ENCODE results near the gene CPTP.
"Not testable (repeated sequence)": the region's sequence is repeated elsewhere in the genome, so short reads cannot be mapped to it uniquely, and the experiment has no call there.

CPTP gene

GRCh38 chr1:1307923-1308755 is 16.5 kb upstream of the CPTP start, which contains the start of the genes ACAP3 and PUSL1:
Gene ACAP3, minus strand, starts transcription at chr1:1307930. Its CDS starts 115 bp downstream, at chr1:1307815.
Gene PUSL1, plus strand, starts transcription at chr1:1308597. Its CDS starts 47 bp downstream, at chr1:1308644.
- H3K27ac Mint-ChIP-seq, result peak within 1 kb of the TSS; percentile 95
- H3K36me3 Mint-ChIP-seq (ENCODE audit: low read depth), result peaks cover 41% of the 10 kb centered on the region
- H3K4me1 Mint-ChIP-seq (ENCODE audit: low read depth), result peaks cover 33% of the 10 kb centered on the region
- H3K9me3 Mint-ChIP-seq, result no peaks in the 10 kb centered on the region
- H3K27me3 Mint-ChIP-seq, result no peaks in the 10 kb centered on the region
- peak; percentile 92 for DNase-seq
- peak within 1 kb of the TSS; percentile 85 for H3K4me3 Mint-ChIP-seq

GRCh38 chr1:1308756-1309250 is 15.8 kb upstream of the CPTP start:
- Mint-ChIP-seq H3K9me3 (no peaks in the 10 kb centered on the region), H3K4me1 (ENCODE audit: low read depth) (peaks cover 33% of the 10 kb centered on the region), H3K27ac (peak overlapping the region; percentile 92), H3K4me3 (peak overlapping the region; percentile 84), H3K27me3 (no peaks in the 10 kb centered on the region), H3K36me3 (ENCODE audit: low read depth) (peaks cover 48% of the 10 kb centered on the region)
- DNase-seq, result no peak

GRCh38 chr1:1309251-1310108 is 15.1 kb upstream of the CPTP start:
- Mint-ChIP-seq H3K27ac (peak overlapping the region; percentile 87), H3K36me3 (ENCODE audit: low read depth) (peaks cover 54% of the 10 kb centered on the region), H3K27me3 (no peaks in the 10 kb centered on the region), H3K4me3 (peak overlapping the region; percentile 84), H3K4me1 (ENCODE audit: low read depth) (peaks cover 32% of the 10 kb centered on the region), H3K9me3 (no peaks in the 10 kb centered on the region)
- DNase-seq, result peak; percentile 58

- Mint-ChIP-seq H3K4me3 (peak overlapping the region; percentile 84), H3K27me3 (no peaks in the 10 kb centered on the region), H3K36me3 (ENCODE audit: low read depth) (peaks cover 59% of the 10 kb centered on the region), H3K9me3 (no peaks in the 10 kb centered on the region), H3K27ac (peak overlapping the region; percentile 87), H3K4me1 (ENCODE audit: low read depth) (peaks cover 30% of the 10 kb centered on the region)
- no peak for DNase-seq
These were observed 14.6 kb upstream of the CPTP start for GRCh38 chr1:1310109-1310385.

GRCh38 chr1:1310476-1311053 is 14.0 kb upstream of the CPTP start:
- peak overlapping the region; percentile 87 for H3K27ac Mint-ChIP-seq
- peaks cover 63% of the 10 kb centered on the region for H3K36me3 Mint-ChIP-seq (ENCODE audit: low read depth)
- H3K4me3 Mint-ChIP-seq, result peak overlapping the region; percentile 38
- no peaks in the 10 kb centered on the region for H3K9me3 Mint-ChIP-seq
- DNase-seq, result no peak
- peaks cover 26% of the 10 kb centered on the region for H3K4me1 Mint-ChIP-seq (ENCODE audit: low read depth)
- H3K27me3 Mint-ChIP-seq, result no peaks in the 10 kb centered on the region

GRCh38 chr1:1311107-1312104 is 13.2 kb upstream of the CPTP start:
- Mint-ChIP-seq H3K9me3 (no peaks in the 10 kb centered on the region), H3K27ac (peak overlapping the region; percentile 50), H3K36me3 (ENCODE audit: low read depth) (peaks cover 70% of the 10 kb centered on the region), H3K27me3 (no peaks in the 10 kb centered on the region), H3K4me1 (ENCODE audit: low read depth) (peaks cover 19% of the 10 kb centered on the region), H3K4me3 (no peak overlapping the region)
- no peak for DNase-seq

GRCh38 chr1:1312450-1313314 is 11.9 kb upstream of the CPTP start:
- no peaks in the 10 kb centered on the region for H3K27me3 Mint-ChIP-seq
- peaks cover 74% of the 10 kb centered on the region for H3K36me3 Mint-ChIP-seq (ENCODE audit: low read depth)
- H3K4me1 Mint-ChIP-seq (ENCODE audit: low read depth), result peaks cover 11% of the 10 kb centered on the region
- no peak overlapping the region for H3K4me3 Mint-ChIP-seq
- no peak overlapping the region for H3K27ac Mint-ChIP-seq
- no peaks in the 10 kb centered on the region for H3K9me3 Mint-ChIP-seq
- DNase-seq, result no peak

GRCh38 chr1:1313500-1314236 is 10.9 kb upstream of the CPTP start:
- H3K27me3 Mint-ChIP-seq, result no peaks in the 10 kb centered on the region
- no peak overlapping the region for H3K4me3 Mint-ChIP-seq
- no peak for DNase-seq
- no peak overlapping the region for H3K27ac Mint-ChIP-seq
- H3K9me3 Mint-ChIP-seq, result no peaks in the 10 kb centered on the region
- H3K36me3 Mint-ChIP-seq (ENCODE audit: low read depth), result peaks cover 83% of the 10 kb centered on the region
- H3K4me1 Mint-ChIP-seq (ENCODE audit: low read depth), result peaks cover 11% of the 10 kb centered on the region

GRCh38 chr1:1314237-1314586 is 10.4 kb upstream of the CPTP start:
- no peak for DNase-seq
- H3K36me3 Mint-ChIP-seq (ENCODE audit: low read depth), result peaks cover 86% of the 10 kb centered on the region
- H3K27ac Mint-ChIP-seq, result no peak overlapping the region
- H3K4me3 Mint-ChIP-seq, result no peak overlapping the region
- H3K9me3 Mint-ChIP-seq, result no peaks in the 10 kb centered on the region
- H3K27me3 Mint-ChIP-seq, result no peaks in the 10 kb centered on the region
- H3K4me1 Mint-ChIP-seq (ENCODE audit: low read depth), result peaks cover 11% of the 10 kb centered on the region

GRCh38 chr1:1314678-1315335 is 9.8 kb upstream of the CPTP start:
- no peak for DNase-seq
- no peaks in the 10 kb centered on the region for H3K27me3 Mint-ChIP-seq
- peaks cover 7% of the 10 kb centered on the region for H3K4me1 Mint-ChIP-seq (ENCODE audit: low read depth)
- peak overlapping the region; percentile 52 for H3K27ac Mint-ChIP-seq
- peaks cover 86% of the 10 kb centered on the region for H3K36me3 Mint-ChIP-seq (ENCODE audit: low read depth)
- H3K4me3 Mint-ChIP-seq, result no peak overlapping the region
- H3K9me3 Mint-ChIP-seq, result no peaks in the 10 kb centered on the region

- no peaks in the 10 kb centered on the region for H3K9me3 Mint-ChIP-seq
These were observed 9.1 kb upstream of the CPTP start for GRCh38 chr1:1315435-1315954.

GRCh38 chr1:1316199-1316598 is 8.4 kb upstream of the CPTP start:
- not testable (repeated sequence) for H3K9me3 Mint-ChIP-seq; H3K4me3 Mint-ChIP-seq; H3K4me1 Mint-ChIP-seq (ENCODE audit: low read depth); H3K27ac Mint-ChIP-seq; DNase-seq; H3K27me3 Mint-ChIP-seq
- peaks cover 84% of the 10 kb centered on the region for H3K36me3 Mint-ChIP-seq (ENCODE audit: low read depth)

More at GRCh38 chr1:1315435-1315954, 9.1 kb upstream of the CPTP start:
- H3K36me3 Mint-ChIP-seq (ENCODE audit: low read depth), result peaks cover 86% of the 10 kb centered on the region
- H3K4me3 Mint-ChIP-seq, result no peak overlapping the region
- peaks cover 4% of the 10 kb centered on the region for H3K4me1 Mint-ChIP-seq (ENCODE audit: low read depth)
- H3K27ac Mint-ChIP-seq, result peak overlapping the region; percentile 52
- no peak for DNase-seq
- no peaks in the 10 kb centered on the region for H3K27me3 Mint-ChIP-seq

Measured in activated T-cell treated with anti-CD3 and anti-CD28 coated beads, Interleukin-2, amount 50 U/mL, for 24 hours (primary cell).